ENCODE results near the gene DPPA3.
"Not testable (repeated sequence)": the region's sequence is repeated elsewhere in the genome, so short reads cannot be mapped to it uniquely, and the experiment has no call there.

The DPPA3 gene

DNA sequence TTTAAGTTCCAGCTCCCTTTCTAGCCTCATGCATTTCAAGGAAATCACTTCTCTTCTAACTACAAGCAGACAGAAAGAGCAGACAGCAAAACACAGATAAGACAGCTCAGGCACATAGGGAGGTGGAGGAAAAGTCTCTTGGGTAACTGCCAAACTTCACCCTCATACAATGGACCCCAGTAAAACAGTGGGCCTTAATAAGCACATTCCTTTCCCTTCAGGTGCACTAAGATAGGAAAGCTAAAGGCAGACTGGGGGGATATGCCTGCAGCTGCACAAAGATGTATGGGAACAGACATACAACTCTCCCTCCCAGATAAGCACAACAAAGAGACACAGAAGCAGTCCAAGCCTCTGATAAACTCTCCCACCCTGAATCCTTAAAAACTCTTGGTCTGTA is 19.8 kb downstream of the DPPA3 start:
- not testable (repeated sequence) for DNase-seq (ENCODE audit: low spot score)

DNA sequence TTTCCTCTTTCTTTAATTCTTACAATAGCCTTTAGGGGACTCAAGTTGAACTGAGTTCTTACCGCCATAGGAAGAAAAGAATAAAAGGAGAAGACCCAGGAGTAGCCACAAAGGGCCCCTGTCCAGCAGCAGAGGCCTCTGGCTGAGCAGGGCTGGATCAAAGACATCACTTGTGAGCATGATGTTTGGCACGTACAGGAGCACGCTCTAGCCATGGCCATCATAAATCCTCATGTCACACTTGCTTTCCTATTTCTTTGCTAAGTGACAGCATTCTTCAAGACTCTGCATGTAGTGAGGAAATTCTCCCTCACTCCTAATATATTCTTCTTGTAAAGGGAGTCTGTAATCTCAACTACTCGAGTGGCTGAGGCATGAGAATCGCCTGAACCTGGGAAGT is 20.3 kb downstream of the DPPA3 start:
- no peak for DNase-seq (ENCODE audit: low spot score)

DNA sequence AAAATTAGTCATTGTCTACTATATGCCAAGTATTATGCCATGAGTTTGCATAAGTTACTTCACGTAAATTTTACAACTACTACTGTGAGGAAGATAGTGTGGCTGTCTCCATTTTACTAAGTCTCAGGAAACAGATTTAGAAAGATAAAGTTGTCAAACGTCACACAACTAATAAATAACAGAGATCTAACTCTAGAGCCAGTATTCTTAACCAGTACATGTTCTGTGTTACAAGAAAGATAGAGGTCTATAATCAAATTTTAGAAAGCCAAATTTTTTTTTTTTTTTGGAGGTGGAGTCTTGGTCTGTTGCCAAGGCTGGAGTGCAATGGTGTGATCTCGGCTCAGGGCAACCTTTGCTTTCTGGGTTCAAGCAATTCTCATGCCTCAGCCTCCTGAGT is 21.8 kb downstream of the DPPA3 start:
- no peak for DNase-seq (ENCODE audit: low spot score)

DNA sequence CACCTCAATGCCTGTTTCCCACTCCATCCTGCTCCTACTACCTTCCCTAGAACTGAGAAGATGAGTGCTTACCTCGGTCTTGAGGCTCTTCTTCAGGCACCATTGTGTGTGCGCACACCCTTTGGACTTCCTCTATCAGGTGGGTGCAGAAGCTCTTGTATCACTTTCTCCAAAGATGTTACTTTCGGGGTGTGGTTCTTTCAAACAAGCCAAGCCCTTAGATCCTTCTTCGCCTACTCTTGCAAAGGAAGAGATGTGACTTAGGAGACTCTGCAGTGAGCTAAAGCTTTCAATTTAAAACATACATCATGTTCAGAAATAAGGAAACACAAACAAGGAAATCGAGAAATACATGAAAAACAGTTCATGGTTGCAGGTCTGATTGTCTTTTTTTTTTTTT is 36.0 kb downstream of the DPPA3 start, which contains the start of gene CLEC4C:
Gene CLEC4C, minus strand, starts transcription at position 130 of the 400 bp plus-strand sequence. Its CDS starts 27 bp downstream, at position 103.
- no peak for DNase-seq (ENCODE audit: low spot score)

DNA sequence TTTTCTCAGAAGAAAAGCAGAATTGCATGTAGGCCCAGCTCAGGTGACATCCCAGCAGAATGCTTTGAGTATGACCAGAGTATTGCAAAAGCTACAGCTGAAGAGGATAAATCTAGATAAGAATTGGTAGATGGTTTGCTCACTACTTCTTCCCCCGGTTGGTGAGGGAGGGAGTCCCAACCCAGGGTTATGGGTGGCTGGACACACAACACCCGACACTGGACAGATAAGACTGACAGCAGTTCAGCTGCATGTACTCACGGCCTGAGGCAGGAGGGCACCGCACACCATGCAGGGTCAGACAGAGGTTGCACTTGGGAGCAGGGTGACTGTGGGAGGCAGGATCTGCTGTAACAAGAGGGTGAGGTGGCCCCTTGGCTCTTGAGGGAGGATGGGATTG is 37.6 kb downstream of the DPPA3 start:
- no peak for DNase-seq (ENCODE audit: low spot score)

DNA sequence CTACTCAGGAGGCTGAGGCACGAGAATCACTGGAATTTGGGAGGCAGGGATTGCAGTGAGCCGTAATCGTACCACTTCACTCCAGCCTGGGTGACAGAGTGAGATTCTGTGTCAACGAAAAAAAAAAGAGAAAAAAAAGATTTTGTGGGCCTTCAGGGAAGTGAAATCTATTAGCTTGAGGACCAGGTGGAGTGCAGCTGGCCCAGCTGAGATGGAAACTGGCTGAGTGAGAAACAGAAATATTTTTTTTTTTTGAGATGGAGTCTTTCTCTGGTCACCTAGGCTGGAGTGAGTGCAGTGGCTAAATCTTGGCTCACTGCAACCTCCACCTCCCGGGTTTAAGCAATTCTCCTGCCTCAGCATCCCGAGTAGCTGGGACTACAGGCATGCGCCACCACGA is 38.2 kb downstream of the DPPA3 start:
- no peak for DNase-seq (ENCODE audit: low spot score)

DNA sequence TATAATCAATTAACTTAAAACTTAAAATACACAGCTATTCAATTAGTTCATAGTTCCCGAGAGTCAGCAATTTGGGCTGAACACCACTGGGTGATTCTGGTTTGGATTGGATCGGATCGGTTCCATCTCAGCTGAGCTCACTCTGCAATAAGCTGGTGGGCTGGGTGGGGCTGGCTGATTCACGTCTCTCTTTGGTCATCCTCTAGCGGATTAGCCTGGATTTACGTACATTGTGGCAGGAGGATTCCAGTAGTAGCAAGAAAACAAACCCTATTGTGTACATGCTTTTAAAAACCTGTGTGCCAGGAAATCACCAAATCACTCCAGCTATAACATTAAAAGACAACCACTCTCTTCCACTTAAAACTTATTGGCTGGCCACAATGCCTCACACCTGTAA is 39.1 kb downstream of the DPPA3 start:
- DNase-seq (ENCODE audit: low spot score) = no peak

DNA sequence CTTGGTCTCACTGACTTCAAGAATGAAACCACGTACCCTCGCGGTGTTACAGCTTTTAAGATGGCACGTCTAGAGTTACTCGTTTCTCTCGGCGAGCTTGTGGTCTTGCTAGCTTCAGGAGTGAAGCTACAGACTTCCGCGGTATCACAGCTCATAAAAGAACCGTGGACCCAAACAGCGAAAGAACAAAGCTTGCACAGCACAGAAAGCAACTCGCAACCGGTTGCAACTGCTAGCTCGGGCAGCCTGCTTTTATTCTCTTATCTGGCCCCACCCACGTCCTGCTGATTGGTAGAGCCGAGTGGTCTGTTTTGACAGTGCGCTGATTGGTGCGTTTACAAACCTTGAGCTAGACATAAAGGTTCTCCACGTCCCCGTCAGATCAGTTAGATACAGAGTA is 40.2 kb downstream of the DPPA3 start:
- no peak for DNase-seq (ENCODE audit: low spot score)

DNA sequence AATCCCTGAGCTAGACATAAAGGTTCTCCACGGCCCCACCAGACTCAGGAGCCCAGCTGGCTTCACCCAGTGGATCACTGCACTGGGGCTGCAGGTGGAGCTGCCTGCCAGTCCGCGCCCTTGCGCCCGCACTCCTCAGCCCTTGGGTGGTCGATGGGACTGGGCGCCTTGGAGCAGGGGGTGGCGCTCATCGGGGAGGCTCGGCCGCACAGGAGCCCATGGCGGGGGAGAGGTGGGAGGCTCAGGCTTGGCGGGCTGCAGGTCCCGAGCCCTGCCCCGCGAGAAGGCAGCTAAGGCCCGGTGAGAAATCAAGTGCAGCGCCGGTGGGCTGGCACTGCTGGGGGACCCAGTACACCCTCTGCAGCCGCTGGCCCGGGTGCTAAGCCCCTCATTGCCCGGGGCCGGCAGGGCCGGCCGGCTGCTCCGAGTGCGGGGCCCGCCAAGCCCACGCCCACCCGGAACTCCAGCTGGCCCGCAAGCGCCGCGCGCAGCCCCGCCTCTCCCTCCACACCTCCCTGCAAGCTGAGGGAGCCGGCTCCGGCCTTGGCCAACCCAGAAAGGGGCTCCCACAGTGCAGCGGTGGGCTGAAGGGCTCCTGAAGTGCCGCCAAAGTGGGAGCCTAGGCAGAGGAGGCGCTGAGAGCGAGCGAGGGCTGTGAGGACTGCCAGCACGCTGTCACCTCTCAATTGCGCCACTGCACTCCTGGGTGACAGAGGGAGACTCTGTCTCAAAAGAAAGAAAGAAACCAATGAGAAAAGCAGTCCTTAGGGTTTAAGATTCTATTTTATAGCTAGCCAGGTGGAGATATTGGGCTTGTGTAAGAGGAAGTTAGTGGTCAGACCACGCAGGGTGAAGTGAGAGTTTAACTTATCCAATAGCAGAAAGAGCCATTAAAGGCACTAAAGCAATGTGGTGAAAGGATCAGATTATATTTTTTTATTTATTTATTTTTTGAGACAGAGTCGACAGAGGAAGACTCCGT is 41.0 kb downstream of the DPPA3 start:
- not testable (repeated sequence) for DNase-seq (ENCODE audit: low spot score)

DNA sequence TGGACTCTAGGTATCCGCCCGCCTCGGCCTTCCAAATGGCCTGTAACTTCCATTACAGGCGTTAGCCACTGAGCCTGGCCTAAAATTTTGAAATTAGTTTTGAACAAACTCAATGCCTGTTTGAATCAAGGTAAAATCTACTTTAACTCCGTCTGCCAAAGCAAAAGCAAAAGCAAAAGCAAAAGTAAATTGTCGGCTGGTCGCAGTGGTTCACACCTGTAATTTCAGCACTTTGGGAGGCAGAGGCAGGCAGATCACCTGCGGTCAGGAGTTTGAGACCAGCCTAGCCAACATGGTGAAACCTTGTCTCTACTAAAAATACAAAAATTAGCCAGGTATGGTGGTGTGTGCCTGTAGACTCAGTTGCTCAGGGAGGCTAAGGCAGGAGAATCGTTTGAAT is 44.4 kb downstream of the DPPA3 start:
- not testable (repeated sequence) for DNase-seq (ENCODE audit: low spot score)

DNA sequence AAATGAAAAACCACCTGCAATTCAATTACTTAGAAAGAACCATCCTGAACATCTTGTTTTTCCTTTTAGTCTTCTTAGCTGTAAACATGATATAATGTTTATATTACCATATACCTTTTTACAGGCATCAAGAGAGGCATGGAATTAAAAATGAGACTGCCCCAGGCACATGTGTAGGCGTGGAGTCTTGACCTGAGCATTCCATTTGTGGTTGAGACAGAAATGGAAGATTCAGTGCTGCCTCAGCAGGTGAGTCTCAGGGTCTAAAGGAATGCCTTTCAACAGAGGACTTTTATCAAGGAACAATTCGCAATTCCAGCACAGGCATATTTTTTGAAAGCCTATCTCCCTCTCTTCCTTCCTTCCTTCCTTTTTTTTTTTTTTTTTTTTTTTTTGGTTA is 45.8 kb downstream of the DPPA3 start:
- DNase-seq (ENCODE audit: low spot score) = no peak

DNA sequence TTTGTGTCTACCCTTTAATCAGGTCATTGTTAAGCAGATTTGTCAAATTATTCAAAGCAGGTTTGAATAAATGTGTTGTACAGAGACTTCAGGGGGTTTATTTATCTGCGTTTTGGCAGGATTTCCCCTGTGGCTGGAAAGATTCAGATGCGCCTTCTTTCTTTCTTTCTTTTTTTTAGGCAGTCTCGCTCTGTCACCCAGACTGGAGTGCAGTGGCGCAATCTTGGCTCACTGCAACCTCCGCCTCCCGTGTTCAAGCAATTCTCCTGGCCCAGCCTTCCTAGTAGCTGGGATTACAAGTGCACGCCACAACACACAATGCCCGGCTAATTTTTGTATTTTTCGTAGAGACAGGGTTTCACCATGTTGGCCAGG is 47.5 kb downstream of the DPPA3 start:
- DNase-seq (ENCODE audit: low spot score) = no peak
